H9 (cell line): Measurements from ENCODE around the gene GLRA2. TPM values are rescaled to one million over a fixed set of nuclear protein-coding genes. Genes with fewer than 3 reads are reported as not detected.

ENCODE experiments used
- DNase-seq: peaks from one replicate; pipeline ENCODE4 v3.0.0-alpha.2; 2017
- H2AFZ ChIP-seq: one replicate; pipeline ENCODE4 v1.6.1; 2013; ENCODE audit warnings: mild to moderate bottlenecking, low read length, control low read depth, moderate library complexity
- H2AK5ac ChIP-seq: 2 replicates; pipeline ENCODE4 v1.6.1; 2013; ENCODE audit warnings: low read length, control low read depth, mixed read lengths; ENCODE audit not compliant: insufficient read length
- H2BK120ac ChIP-seq: one replicate; pipeline ENCODE4 v1.6.1; 2013; ENCODE audit warnings: low read depth, mild to moderate bottlenecking, low read length, control low read depth, inconsistent platforms; ENCODE audit not compliant: poor library complexity, severe bottlenecking
- H2BK12ac ChIP-seq: 2 replicates; pipeline ENCODE4 v1.6.1; 2013; ENCODE audit warnings: low read length, control low read depth, mixed read lengths, low read depth; ENCODE audit not compliant: insufficient read length
- H2BK15ac ChIP-seq: 2 replicates; pipeline ENCODE4 v1.6.1; 2013; ENCODE audit warnings: low read depth, low read length, control low read depth
- H2BK20ac ChIP-seq: one replicate; pipeline ENCODE4 v1.6.1; 2013; ENCODE audit warnings: low read depth, mild to moderate bottlenecking, low read length, control low read depth, inconsistent platforms; ENCODE audit not compliant: poor library complexity, severe bottlenecking
- H2BK5ac ChIP-seq: 2 replicates; pipeline ENCODE4 v1.6.1; 2013; ENCODE audit warnings: low read length, control low read depth, mixed read lengths; ENCODE audit not compliant: insufficient read length
- H3K14ac ChIP-seq: 2 replicates; pipeline ENCODE4 v1.6.1; 2013; ENCODE audit warnings: low read length, control low read depth; ENCODE audit not compliant: insufficient read depth
- H3K18ac ChIP-seq: 2 replicates; pipeline ENCODE4 v1.6.1; 2013; ENCODE audit warnings: low read depth, mild to moderate bottlenecking, mixed read lengths, low read length, control low read depth; ENCODE audit not compliant: insufficient read length
- H3K23ac ChIP-seq: 2 replicates; pipeline ENCODE4 v1.6.1; 2013; ENCODE audit warnings: low read length, control low read depth, mixed read lengths, low read depth; ENCODE audit not compliant: insufficient read length
- H3K23me2 ChIP-seq: 2 replicates; pipeline ENCODE4 v1.6.1; 2013; ENCODE audit warnings: low read depth, mild to moderate bottlenecking, mixed read lengths, low read length, control low read depth; ENCODE audit not compliant: insufficient read length, poor library complexity, severe bottlenecking
- H3K27ac ChIP-seq: 2 replicates; pipeline ENCODE4 v1.5.1; 2013; ENCODE audit warnings: low read length, control low read depth, mixed read lengths, low read depth; ENCODE audit not compliant: insufficient read length
- H3K27me3 ChIP-seq: 2 replicates; pipeline ENCODE4 v1.6.1; 2013; ENCODE audit warnings: low read length, control low read depth, inconsistent platforms; ENCODE audit not compliant: insufficient read depth
- H3K4ac ChIP-seq: 2 replicates; pipeline ENCODE4 v1.6.1; 2013; ENCODE audit warnings: low read depth, mild to moderate bottlenecking, control low read depth, inconsistent platforms, low read length, moderate library complexity
- H3K4me1 ChIP-seq: 2 replicates; pipeline ENCODE4 v1.6.1; 2013; ENCODE audit warnings: low read length, control low read depth, inconsistent platforms; ENCODE audit not compliant: insufficient read depth
- H3K4me2 ChIP-seq: 2 replicates; pipeline ENCODE4 v1.6.1; 2013; ENCODE audit warnings: low read length, control low read depth, mixed read lengths; ENCODE audit not compliant: insufficient read length, insufficient read depth
- H3K56ac ChIP-seq: 2 replicates; pipeline ENCODE4 v1.6.1; 2013; ENCODE audit warnings: low read depth, mild to moderate bottlenecking, mixed read lengths, low read length, control low read depth; ENCODE audit not compliant: insufficient read length
- H3K79me1 ChIP-seq: 2 replicates; pipeline ENCODE4 v1.6.1; 2013; ENCODE audit warnings: low read depth, mild to moderate bottlenecking, moderate library complexity, low read length, control low read depth, inconsistent platforms; ENCODE audit not compliant: insufficient read depth, poor library complexity, severe bottlenecking
- H3K79me2 ChIP-seq: 2 replicates; pipeline ENCODE4 v1.6.1; 2013; ENCODE audit warnings: low read length, control low read depth, inconsistent platforms; ENCODE audit not compliant: insufficient read depth
- H3K9ac ChIP-seq: 2 replicates; pipeline ENCODE4 v1.6.1; 2013; ENCODE audit warnings: low read length, control low read depth, mixed read lengths; ENCODE audit not compliant: insufficient read length; ENCODE audit errors: extremely low read depth
- H3K9me3 ChIP-seq: one replicate; pipeline ENCODE4 v1.6.1; 2013; ENCODE audit warnings: low read depth, low read length, inconsistent platforms; ENCODE audit not compliant: control insufficient read depth
- H3T11ph ChIP-seq: one replicate; pipeline ENCODE4 v1.6.1; 2013; ENCODE audit warnings: mild to moderate bottlenecking, low read length, control low read depth, inconsistent platforms
- H4K20me1 ChIP-seq: one replicate; pipeline ENCODE4 v1.6.1; 2013; ENCODE audit not compliant: control insufficient read depth, insufficient read length, insufficient read depth
- H4K5ac ChIP-seq: 2 replicates; pipeline ENCODE4 v1.6.1; 2013; ENCODE audit warnings: low read depth, mild to moderate bottlenecking, mixed read lengths, low read length, control low read depth; ENCODE audit not compliant: insufficient read length
- H4K8ac ChIP-seq: replicated peaks from 2 replicates; pipeline ENCODE4 v1.6.1; 2013; ENCODE audit warnings: low read length, control low read depth, mixed read lengths, low read depth; ENCODE audit not compliant: insufficient read length
- H4K91ac ChIP-seq: 2 replicates; pipeline ENCODE4 v1.6.1; 2013; ENCODE audit warnings: low read depth, mild to moderate bottlenecking, moderate library complexity, mixed read lengths, low read length, control low read depth; ENCODE audit not compliant: insufficient read length
- H3K27ac Mint-ChIP-seq, 3 experiments: 2 replicates in 2 of 3; 3 replicates in 1 of 3; pipeline ENCODE4 v1.8.0; 2020 to 2021; ENCODE audit warnings: mixed read lengths in 3 of 3, mild to moderate bottlenecking in 1 of 3, moderate library complexity in 1 of 3
- H3K27me3 Mint-ChIP-seq: 2 replicates; pipeline ENCODE4 v1.8.0; 2021; ENCODE audit warnings: low read depth, mild to moderate bottlenecking, moderate library complexity, mixed read lengths
- H3K36me3 Mint-ChIP-seq, 3 experiments: 2 replicates in 2 of 3; 3 replicates in 1 of 3; pipeline ENCODE4 v1.8.0; 2020 to 2021; ENCODE audit warnings: low read depth in 3 of 3, mixed read lengths in 3 of 3; ENCODE audit not compliant: insufficient read depth in 1 of 3
- H3K4me1 Mint-ChIP-seq, 2 experiments: 2 replicates each; pipeline ENCODE4 v1.8.0; 2020; ENCODE audit warnings: mixed read lengths in 2 of 2
- H3K4me3 Mint-ChIP-seq, 2 experiments: 2 replicates in 1 of 2; 3 replicates in 1 of 2; pipeline ENCODE4 v1.8.0; 2020 to 2021; ENCODE audit warnings: mild to moderate bottlenecking in 2 of 2, mixed read lengths in 2 of 2, moderate library complexity in 1 of 2
- H3K9me3 Mint-ChIP-seq, 2 experiments: 2 replicates in 1 of 2; 3 replicates in 1 of 2; pipeline ENCODE4 v1.8.0; 2020; ENCODE audit warnings: mild to moderate bottlenecking in 2 of 2, mixed read lengths in 2 of 2, moderate library complexity in 1 of 2
- CTCF ChIP-seq: fragments of 200-600 bp; sonication (generic); conservative IDR thresholded peaks from 3 replicates; pipeline ENCODE4 v1.8.0; 2021; ENCODE audit warnings: antibody characterized with exemption, mild to moderate bottlenecking
- WGBS: extraction: QIAGEN DNeasy Blood & Tissue Kit; methylation state at CpG from one replicate; pipeline ENCODE4 v1.1.7; 2013; ENCODE audit warnings: missing lambda C conversion rate, low lambda C conversion rate, mixed read lengths; ENCODE audit not compliant: insufficient read length; ENCODE audit errors: extremely low coverage; 5-methylcytosine and 5-hydroxymethylcytosine counted together
- total RNA-seq: library from RNA; stranded (reverse); gene quantifications from 2 replicates; pipeline ENCODE4 v1.2.1, GENCODE V29; 2021

GLRA2 gene
- total RNA-seq, 1 experiment from 2014 or later: not detected

- WGBS: no CpG with 5 or more reads among the region's 14 CpGs
- no peak overlapping the region for H3K27ac ChIP-seq
- no peak overlapping the region for H2BK12ac ChIP-seq
- H3K9me3 Mint-ChIP-seq: peaks cover 23 to 31% of the 10 kb centered on the region in 2 experiments
- H3K18ac ChIP-seq: no peak overlapping the region
- peak overlapping the region; percentile 80 to 81 for H3K4me3 Mint-ChIP-seq
- no peak overlapping the region for H3K56ac ChIP-seq
- no peak overlapping the region for H3T11ph ChIP-seq
- H2BK15ac ChIP-seq: no peak overlapping the region
- H3K23ac ChIP-seq: no peak overlapping the region
- no peaks in the 10 kb centered on the region for H3K9me3 ChIP-seq
- no peaks in the 10 kb centered on the region for H3K79me1 ChIP-seq
- H3K27ac Mint-ChIP-seq: no peak overlapping the region
- H4K20me1 ChIP-seq: no peaks in the 10 kb centered on the region
- peak; percentile 72 for TF ChIP-seq CTCF
- H3K4me1 Mint-ChIP-seq: peaks cover 5% of the 10 kb centered on the region in 2 experiments
- no peak overlapping the region for H4K91ac ChIP-seq
- H3K4me1 ChIP-seq: no peaks in the 10 kb centered on the region
- H3K4me2 ChIP-seq: peak overlapping the region; percentile 77
- H2BK5ac ChIP-seq: no peak overlapping the region
- H3K4ac ChIP-seq: no peak overlapping the region
- H3K79me2 ChIP-seq: no peaks in the 10 kb centered on the region
- H3K36me3 Mint-ChIP-seq: no peaks in the 10 kb centered on the region; a peak in 2 of 7 replicates
- H2BK20ac ChIP-seq: no peak overlapping the region
- H2AK5ac ChIP-seq: no peak overlapping the region
- no peaks in the 10 kb centered on the region for H3K23me2 ChIP-seq
- peaks cover 2% of the 10 kb centered on the region; the same call in 1 of the 2 replicates for H3K27me3 Mint-ChIP-seq
- no peaks in the 10 kb centered on the region for H3K27me3 ChIP-seq
- peak; percentile 60 for DNase-seq
- no peak overlapping the region for H4K5ac ChIP-seq
- H3K14ac ChIP-seq: no peak overlapping the region
- no peak overlapping the region for H2AFZ ChIP-seq
- H4K8ac ChIP-seq: no peak overlapping the region
- H2BK120ac ChIP-seq: no peak overlapping the region
- no peak overlapping the region for H3K9ac ChIP-seq
Measured at GRCh38 chrX:14528629-14529289, 577 bp upstream of the GLRA2 start.
